Activated CD8-positive, alpha-beta T cell treated with anti-CD3 and anti-CD28 coated beads for 36 hours (primary cell): ENCODE data around the gene SLC35F3. TPM values are rescaled to one million over a fixed set of nuclear protein-coding genes. Genes with fewer than 3 reads are reported as not detected.

ENCODE experiments used
- ATAC-seq: fragments of 200-7000 bp; cut with Tn5 transposase; one replicate; pipeline ENCODE4 v1.10.0; 2021; ENCODE audit warnings: mild to moderate bottlenecking, moderate library complexity
- CTCF ChIA-PET: fragments of 350-600 bp; sonication (Branson Sonifier 250); formaldehyde crosslinking; loops from one replicate; lab custom pipeline; 2021; ENCODE audit warnings: antibody characterized with exemption; lab: Charles Lee
- POLR2A ChIA-PET: fragments of 350-600 bp; sonication (Branson Sonifier 250); formaldehyde crosslinking; loops from one replicate; lab custom pipeline; 2021; ENCODE audit warnings: antibody characterized with exemption; lab: Charles Lee
- DNase-seq: peaks from one replicate; pipeline ENCODE4 v3.0.0-alpha.2; 2020
- H3K27ac Mint-ChIP-seq: one replicate; pipeline ENCODE4 v1.8.0; 2021; ENCODE audit warnings: mild to moderate bottlenecking, mixed read lengths
- H3K27me3 Mint-ChIP-seq: one replicate; pipeline ENCODE4 v1.8.0; 2021; ENCODE audit warnings: mixed read lengths
- H3K36me3 Mint-ChIP-seq: one replicate; pipeline ENCODE4 v1.8.0; 2021; ENCODE audit warnings: low read depth, mixed read lengths
- H3K4me1 Mint-ChIP-seq: one replicate; pipeline ENCODE4 v1.8.0; 2021; ENCODE audit warnings: low read depth, mixed read lengths
- H3K4me3 Mint-ChIP-seq: one replicate; pipeline ENCODE4 v1.8.0; 2021; ENCODE audit warnings: mild to moderate bottlenecking, moderate library complexity, mixed read lengths
- H3K9me3 Mint-ChIP-seq: one replicate; pipeline ENCODE4 v1.8.0; 2021; ENCODE audit warnings: mixed read lengths
- intact Hi-C: fragments of 100-400 bp; cut with micrococcal nuclease; formaldehyde crosslinking; loops from one replicate; pipeline ENCODE4 v1.10.0; 2022
- total RNA-seq, 2 experiments: library from RNA; stranded (reverse); gene quantifications; one replicate each; pipeline ENCODE4 v1.2.3, GENCODE V29; 2021
- TF ChIP-seq, protein P1 (sequence below): fragments of 200-600 bp; IDR thresholded peaks from one replicate; pipeline ENCODE4 v1.8.0; 2022; ENCODE audit warnings: antibody characterized with exemption, mild to moderate bottlenecking

SLC35F3 gene
- total RNA-seq, 2 experiments from 2014 or later = 3.1 to 3.5 TPM

- TF ChIP-seq, protein P1, sequence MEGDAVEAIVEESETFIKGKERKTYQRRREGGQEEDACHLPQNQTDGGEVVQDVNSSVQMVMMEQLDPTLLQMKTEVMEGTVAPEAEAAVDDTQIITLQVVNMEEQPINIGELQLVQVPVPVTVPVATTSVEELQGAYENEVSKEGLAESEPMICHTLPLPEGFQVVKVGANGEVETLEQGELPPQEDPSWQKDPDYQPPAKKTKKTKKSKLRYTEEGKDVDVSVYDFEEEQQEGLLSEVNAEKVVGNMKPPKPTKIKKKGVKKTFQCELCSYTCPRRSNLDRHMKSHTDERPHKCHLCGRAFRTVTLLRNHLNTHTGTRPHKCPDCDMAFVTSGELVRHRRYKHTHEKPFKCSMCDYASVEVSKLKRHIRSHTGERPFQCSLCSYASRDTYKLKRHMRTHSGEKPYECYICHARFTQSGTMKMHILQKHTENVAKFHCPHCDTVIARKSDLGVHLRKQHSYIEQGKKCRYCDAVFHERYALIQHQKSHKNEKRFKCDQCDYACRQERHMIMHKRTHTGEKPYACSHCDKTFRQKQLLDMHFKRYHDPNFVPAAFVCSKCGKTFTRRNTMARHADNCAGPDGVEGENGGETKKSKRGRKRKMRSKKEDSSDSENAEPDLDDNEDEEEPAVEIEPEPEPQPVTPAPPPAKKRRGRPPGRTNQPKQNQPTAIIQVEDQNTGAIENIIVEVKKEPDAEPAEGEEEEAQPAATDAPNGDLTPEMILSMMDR = no peak
- intact Hi-C loops = no loop called here
- ChIA-PET POLR2A (no interaction called here), CTCF (interaction anchor here (1.0 to 1.7 kb wide), 3 partner anchors 9 to 175 kb away, joined by 3 to 12 read pairs (median 4); no protein-coding TSS in a partner anchor)
- DNase-seq = no peak
- no peak for ATAC-seq
- H3K36me3 Mint-ChIP-seq = no peaks in the 10 kb centered on the region
- H3K9me3 Mint-ChIP-seq = no peaks in the 10 kb centered on the region
- H3K27ac Mint-ChIP-seq = no peak overlapping the region
- H3K4me1 Mint-ChIP-seq = peaks cover 6% of the 10 kb centered on the region
- H3K4me3 Mint-ChIP-seq = no peak overlapping the region
- peaks cover 40% of the 10 kb centered on the region for H3K27me3 Mint-ChIP-seq
Measured at GRCh38 chr1:234322097-234322496, 417.6 kb downstream of the SLC35F3 start.

DNA sequence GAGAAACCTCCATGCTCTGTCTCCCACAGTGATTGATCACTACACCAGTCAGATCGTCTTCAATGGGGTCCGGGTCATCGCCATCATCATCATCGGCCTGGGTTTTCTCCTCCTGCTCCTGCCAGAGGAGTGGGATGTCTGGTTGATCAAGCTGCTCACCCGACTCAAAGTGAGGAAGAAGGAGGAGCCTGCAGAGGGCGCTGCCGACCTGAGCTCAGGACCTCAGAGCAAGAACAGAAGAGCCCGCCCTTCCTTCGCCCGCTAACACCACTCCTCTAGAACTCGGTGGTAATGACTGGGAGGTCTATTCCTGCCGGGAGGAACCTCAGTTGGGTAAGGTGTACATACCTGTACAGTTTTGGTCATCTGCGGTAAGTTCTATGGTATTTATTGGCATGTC is 418.5 kb downstream of the SLC35F3 start:
- intact Hi-C loops = no loop called here
- H3K27ac Mint-ChIP-seq = no peak overlapping the region

DNA sequence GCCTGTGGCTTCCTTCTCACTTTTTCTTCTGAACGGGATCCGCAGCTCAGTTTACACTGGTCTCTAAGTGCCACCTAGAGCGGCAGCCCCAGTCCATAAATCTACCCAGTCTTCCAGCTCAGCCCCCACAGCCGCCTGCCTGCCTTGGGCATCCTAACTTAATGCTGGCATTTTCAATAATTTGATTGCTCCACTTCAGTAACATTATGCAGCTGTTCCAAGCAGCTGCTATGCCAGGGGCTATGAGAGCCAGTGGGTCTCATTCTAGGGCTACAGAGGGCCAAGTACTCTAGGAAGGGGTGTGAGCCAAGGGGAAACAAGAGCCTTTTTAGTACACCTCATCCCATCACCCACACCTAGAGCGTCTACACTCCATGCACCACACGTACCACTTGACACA is 420.3 kb downstream of the SLC35F3 start:
- H3K4me1 Mint-ChIP-seq = peaks cover 6% of the 10 kb centered on the region
- TF ChIP-seq, protein P1 = no peak
- intact Hi-C loops = loop anchor here (5.0 kb wide), 1 partner anchor 208 kb away; no protein-coding TSS in a partner anchor
- no peak overlapping the region for H3K27ac Mint-ChIP-seq
- H3K27me3 Mint-ChIP-seq = peaks cover 35% of the 10 kb centered on the region
- no peaks in the 10 kb centered on the region for H3K36me3 Mint-ChIP-seq
- POLR2A ChIA-PET = interaction anchor here (1.1 kb wide), 1 partner anchor 16 kb away, joined by 3 read pairs; no protein-coding TSS in a partner anchor
- H3K9me3 Mint-ChIP-seq = no peaks in the 10 kb centered on the region
- no peak for ATAC-seq
- no peak for DNase-seq
- H3K4me3 Mint-ChIP-seq = no peak overlapping the region
- CTCF ChIA-PET = interaction anchor here (0.7 to 5.0 kb wide), 6 partner anchors 9 to 112 kb away, joined by 3 to 60 read pairs (median 4); no protein-coding TSS in a partner anchor

More for the DNA sequence above, 418.5 kb downstream of the SLC35F3 start:
- TF ChIP-seq, protein P1 = peak; percentile 62
- DNase-seq (peak; percentile 86), ATAC-seq (peak; percentile 72)
- H3K4me1 Mint-ChIP-seq = peaks cover 6% of the 10 kb centered on the region
- no peaks in the 10 kb centered on the region for H3K36me3 Mint-ChIP-seq
- H3K4me3 Mint-ChIP-seq = no peak overlapping the region
- peaks cover 36% of the 10 kb centered on the region for H3K27me3 Mint-ChIP-seq
- H3K9me3 Mint-ChIP-seq = no peaks in the 10 kb centered on the region
- POLR2A ChIA-PET = interaction anchor here (0.6 kb wide), 1 partner anchor 1917 kb away, joined by 3 read pairs; no protein-coding TSS in a partner anchor
- CTCF ChIA-PET = interaction anchor here (0.8 to 1.9 kb wide), 15 partner anchors 10 to 176 kb away, joined by 3 to 12 read pairs (median 3); partner anchors contain the start of gene COA6

DNA sequence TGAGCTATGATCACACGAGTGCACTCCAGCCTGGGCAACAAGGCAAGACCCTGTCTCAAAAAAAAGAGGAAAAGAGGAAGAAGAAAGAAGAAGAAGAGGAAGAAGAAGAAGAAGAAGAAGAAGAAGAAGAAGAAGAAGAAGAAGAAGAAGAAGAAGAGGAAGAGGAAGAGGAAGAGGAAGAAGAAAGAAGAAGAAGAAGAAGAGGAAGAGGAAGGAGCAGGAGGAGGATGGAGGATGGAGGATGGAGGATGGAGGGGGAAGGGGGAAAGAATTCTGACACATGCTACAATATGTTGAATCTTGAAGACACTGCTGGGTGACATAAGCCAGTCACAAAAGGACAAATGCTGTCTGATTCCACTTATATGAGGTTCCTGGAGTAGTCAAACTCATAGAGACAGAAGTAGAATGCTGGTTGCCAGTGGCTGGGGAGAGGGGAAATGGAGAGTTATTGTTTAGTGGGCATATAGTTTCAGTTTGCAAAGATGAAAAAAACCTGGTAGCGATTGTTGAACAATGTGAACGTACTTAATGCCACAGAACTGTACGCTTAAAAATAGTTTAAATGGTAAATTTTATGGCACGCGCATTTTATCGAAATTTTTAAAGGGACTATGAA is 421.5 kb downstream of the SLC35F3 start:
- DNase-seq (no peak), ATAC-seq (peak; percentile 33)
- peaks cover 38% of the 10 kb centered on the region for H3K27me3 Mint-ChIP-seq
- no peak overlapping the region for H3K27ac Mint-ChIP-seq
- POLR2A ChIA-PET = no interaction called here
- TF ChIP-seq, protein P1 = no peak
- CTCF ChIA-PET = interaction anchor here (0.7 to 5.0 kb wide), 18 partner anchors 10 to 1030 kb away, joined by 3 to 60 read pairs (median 6); no protein-coding TSS in a partner anchor
- H3K4me3 Mint-ChIP-seq = peak overlapping the region; percentile 59
- intact Hi-C loops = loop anchor here (5.0 kb wide), 1 partner anchor 209 kb away; no protein-coding TSS in a partner anchor
- H3K9me3 Mint-ChIP-seq = no peaks in the 10 kb centered on the region
- peaks cover 6% of the 10 kb centered on the region for H3K4me1 Mint-ChIP-seq
- H3K36me3 Mint-ChIP-seq = no peaks in the 10 kb centered on the region
